NCI-H774 (cell line): ENCODE measurements around the gene HADHB.
"Not testable (repeated sequence)": the region's sequence is repeated elsewhere in the genome, so short reads cannot be mapped to it uniquely, and the experiment has no call there.

Experiments used
- DNase-seq: peaks from one replicate; lab custom pipeline; 2025; lab: John Stamatoyannopoulos, UW

The HADHB gene

GRCh38 chr2:26245231-26245732 lies 543 bp downstream of the HADHB start:
- no peak for DNase-seq

- DNase-seq, result no peak
These were observed 1.1 kb downstream of the HADHB start for GRCh38 chr2:26245810-26246209.

GRCh38 chr2:26246818-26247217 lies 2.1 kb downstream of the HADHB start:
- no peak for DNase-seq

GRCh38 chr2:26249625-26250024 lies 4.9 kb downstream of the HADHB start:
- no peak for DNase-seq

GRCh38 chr2:26251893-26252292 lies 7.2 kb downstream of the HADHB start:
- no peak for DNase-seq

GRCh38 chr2:26255759-26256384 lies 11.1 kb downstream of the HADHB start:
- DNase-seq, result no peak

- DNase-seq, result not testable (repeated sequence)
These were observed 14.1 kb downstream of the HADHB start for GRCh38 chr2:26258836-26259235.

- no peak for DNase-seq
These were observed 23.5 kb downstream of the HADHB start for GRCh38 chr2:26268213-26268612.

GRCh38 chr2:26268670-26269385 lies 24.1 kb downstream of the HADHB start:
- not testable (repeated sequence) for DNase-seq

- no peak for DNase-seq
These were observed 24.9 kb downstream of the HADHB start for GRCh38 chr2:26269571-26270158.

GRCh38 chr2:26270373-26270772 lies 25.6 kb downstream of the HADHB start:
- no peak for DNase-seq

- no peak for DNase-seq
These were observed 28.8 kb downstream of the HADHB start for GRCh38 chr2:26273501-26273900.

- DNase-seq, result no peak
These were observed 29.4 kb downstream of the HADHB start for GRCh38 chr2:26274058-26274613.

- DNase-seq, result no peak
These were observed 31.9 kb downstream of the HADHB start for GRCh38 chr2:26276484-26277227.

GRCh38 chr2:26279886-26280285 lies 35.1 kb downstream of the HADHB start:
- DNase-seq, result no peak

- DNase-seq, result no peak
These were observed 36.5 kb downstream of the HADHB start for GRCh38 chr2:26281226-26281625.

GRCh38 chr2:26283606-26284005 lies 38.9 kb downstream of the HADHB start:
- DNase-seq, result no peak

- DNase-seq, result no peak
These were observed 39.4 kb downstream of the HADHB start for GRCh38 chr2:26284132-26284531.

GRCh38 chr2:26285931-26286330 lies 41.2 kb downstream of the HADHB start:
- DNase-seq, result no peak

- no peak for DNase-seq
These were observed 45.3 kb downstream of the HADHB start for GRCh38 chr2:26290001-26290400.

- no peak for DNase-seq
These were observed 47.9 kb downstream of the HADHB start for GRCh38 chr2:26292646-26293045.

- no peak for DNase-seq
These were observed 50.8 kb downstream of the HADHB start for GRCh38 chr2:26295511-26295910.
